Measurements from ENCODE around the gene CACNA2D2.

Gene CACNA2D2

DNA sequence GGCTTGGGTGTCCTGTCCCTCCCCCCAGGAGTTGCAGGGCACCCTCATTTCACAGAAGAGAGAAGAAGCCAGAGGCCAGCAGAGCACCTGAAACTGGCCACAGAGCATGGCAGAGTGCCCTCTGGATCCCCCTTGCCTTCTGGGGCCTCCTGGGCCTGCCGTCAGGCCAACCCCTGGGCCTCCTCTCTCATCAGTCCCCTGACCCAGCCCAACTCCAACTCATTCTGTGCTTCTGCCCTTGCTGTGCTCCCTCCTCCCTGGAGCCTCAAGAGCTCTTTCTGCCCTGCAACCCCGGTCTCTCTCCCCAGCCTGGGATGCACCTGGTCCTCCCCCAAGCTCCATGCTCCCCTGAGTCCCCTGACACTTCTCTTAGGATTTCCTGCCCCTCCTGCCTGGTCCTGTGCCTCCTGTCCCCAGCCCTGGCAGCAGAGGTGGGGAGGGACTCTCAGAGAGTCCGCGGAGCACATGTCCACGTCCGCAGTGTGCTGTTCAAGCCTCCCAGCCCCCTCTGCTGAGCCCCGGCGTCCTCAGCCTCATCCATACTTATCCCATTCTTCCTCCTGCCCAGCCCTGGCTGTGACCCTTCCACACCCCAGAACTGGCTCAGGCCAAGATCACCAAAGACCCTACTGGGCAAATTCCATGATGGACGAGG is 30.5 kb upstream of the CACNA2D2 start:
- H3K36me3 Mint-ChIP-seq = no peaks in the 10 kb centered on the region
- H3K4me1 Mint-ChIP-seq = peaks cover 21% of the 10 kb centered on the region
- no peak for DNase-seq (ENCODE audit: low spot score in 2 of 2)
- no peak overlapping the region for H3K4me3 Mint-ChIP-seq
- ATAC-seq = no peak
- no peak overlapping the region for H3K27ac Mint-ChIP-seq
- no peaks in the 10 kb centered on the region for H3K9me3 Mint-ChIP-seq

DNA sequence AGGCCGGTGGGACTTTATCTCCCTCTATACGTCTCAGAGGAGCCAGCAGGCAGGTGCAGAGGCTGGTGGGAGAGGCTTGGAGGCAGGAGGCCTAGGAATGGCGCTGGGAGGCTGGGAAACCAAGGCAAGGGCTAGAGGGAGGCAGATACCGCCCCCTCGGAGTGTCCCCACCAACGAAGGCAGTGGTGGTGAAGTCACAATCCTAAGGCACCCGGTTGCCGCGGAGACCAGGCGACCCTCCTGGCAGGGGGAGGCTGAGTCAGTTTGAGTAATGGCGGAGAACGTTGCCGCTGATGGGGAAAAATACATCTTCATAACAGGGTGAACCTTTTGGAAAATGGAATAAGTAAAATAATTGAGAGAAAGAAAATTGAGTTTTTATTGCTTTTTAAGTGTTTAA is 29.9 kb upstream of the CACNA2D2 start:
- Mint-ChIP-seq H3K4me1 (peaks cover 21% of the 10 kb centered on the region), H3K36me3 (no peaks in the 10 kb centered on the region), H3K4me3 (no peak overlapping the region), H3K27ac (no peak overlapping the region), H3K9me3 (no peaks in the 10 kb centered on the region)
- no peak for ATAC-seq
- no peak for DNase-seq (ENCODE audit: low spot score in 2 of 2)

DNA sequence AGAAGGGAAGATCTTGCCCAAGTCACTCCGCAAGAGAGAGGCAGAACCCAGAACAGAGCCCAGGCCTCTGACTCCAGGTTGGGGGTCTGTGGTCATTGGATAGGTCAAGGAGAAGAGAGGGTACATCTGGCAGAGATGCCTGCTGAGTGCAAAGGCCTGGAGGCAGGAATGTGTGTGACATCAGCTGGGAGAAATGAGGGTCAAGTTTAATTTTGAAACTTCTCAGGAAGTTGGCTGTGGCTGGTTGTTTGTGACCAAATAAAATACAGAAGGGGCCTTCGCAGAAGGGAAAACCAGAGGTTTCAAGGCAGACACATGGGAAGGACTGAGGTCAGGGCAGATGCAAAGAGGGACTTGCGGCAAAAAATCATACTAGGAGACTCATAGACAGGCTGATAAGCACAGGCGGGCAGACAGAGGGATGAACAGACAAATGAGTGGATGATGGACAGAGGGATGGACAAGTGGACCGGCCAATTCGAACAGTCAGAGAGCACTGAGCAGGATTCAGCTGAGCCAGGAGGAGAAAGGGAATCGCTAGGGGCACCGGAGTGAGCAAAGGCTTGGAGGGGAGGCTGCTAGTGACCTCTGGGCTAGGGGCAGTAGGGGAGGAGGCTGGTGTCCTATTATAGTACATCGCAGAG is 28.8 kb upstream of the CACNA2D2 start:
- H3K27ac Mint-ChIP-seq = peak overlapping the region; percentile 1
- H3K4me1 Mint-ChIP-seq = peaks cover 15% of the 10 kb centered on the region
- no peaks in the 10 kb centered on the region for H3K36me3 Mint-ChIP-seq
- no peaks in the 10 kb centered on the region for H3K9me3 Mint-ChIP-seq
- H3K4me3 Mint-ChIP-seq = no peak overlapping the region
- no peak for DNase-seq (ENCODE audit: low spot score in 2 of 2)
- ATAC-seq = no peak

DNA sequence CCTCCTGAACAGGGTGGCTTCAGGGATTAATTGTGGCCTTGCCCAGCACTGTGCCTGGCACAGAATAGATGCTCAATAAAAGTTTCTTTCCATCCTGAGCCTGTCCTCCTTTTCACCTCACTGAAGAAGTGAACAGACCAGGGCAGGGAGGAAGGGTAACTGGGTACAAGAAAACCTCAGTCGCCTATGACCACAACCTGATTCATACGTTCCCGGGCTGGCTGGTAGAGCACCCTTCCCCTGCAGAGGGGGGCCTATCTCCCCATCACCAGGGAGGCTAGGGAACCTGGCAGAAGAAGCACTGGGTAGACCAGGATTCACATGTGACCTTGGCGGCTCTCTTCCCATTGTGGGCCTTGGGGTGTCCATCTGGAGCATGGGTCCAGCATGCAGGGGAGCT is 27.8 kb upstream of the CACNA2D2 start:
- no peaks in the 10 kb centered on the region for H3K9me3 Mint-ChIP-seq
- H3K4me1 Mint-ChIP-seq = peaks cover 12% of the 10 kb centered on the region
- ATAC-seq (peak; percentile 68), DNase-seq (ENCODE audit: low spot score in 2 of 2) (no peak)
- H3K4me3 Mint-ChIP-seq = no peak overlapping the region
- no peaks in the 10 kb centered on the region for H3K36me3 Mint-ChIP-seq
- no peak overlapping the region for H3K27ac Mint-ChIP-seq

DNA sequence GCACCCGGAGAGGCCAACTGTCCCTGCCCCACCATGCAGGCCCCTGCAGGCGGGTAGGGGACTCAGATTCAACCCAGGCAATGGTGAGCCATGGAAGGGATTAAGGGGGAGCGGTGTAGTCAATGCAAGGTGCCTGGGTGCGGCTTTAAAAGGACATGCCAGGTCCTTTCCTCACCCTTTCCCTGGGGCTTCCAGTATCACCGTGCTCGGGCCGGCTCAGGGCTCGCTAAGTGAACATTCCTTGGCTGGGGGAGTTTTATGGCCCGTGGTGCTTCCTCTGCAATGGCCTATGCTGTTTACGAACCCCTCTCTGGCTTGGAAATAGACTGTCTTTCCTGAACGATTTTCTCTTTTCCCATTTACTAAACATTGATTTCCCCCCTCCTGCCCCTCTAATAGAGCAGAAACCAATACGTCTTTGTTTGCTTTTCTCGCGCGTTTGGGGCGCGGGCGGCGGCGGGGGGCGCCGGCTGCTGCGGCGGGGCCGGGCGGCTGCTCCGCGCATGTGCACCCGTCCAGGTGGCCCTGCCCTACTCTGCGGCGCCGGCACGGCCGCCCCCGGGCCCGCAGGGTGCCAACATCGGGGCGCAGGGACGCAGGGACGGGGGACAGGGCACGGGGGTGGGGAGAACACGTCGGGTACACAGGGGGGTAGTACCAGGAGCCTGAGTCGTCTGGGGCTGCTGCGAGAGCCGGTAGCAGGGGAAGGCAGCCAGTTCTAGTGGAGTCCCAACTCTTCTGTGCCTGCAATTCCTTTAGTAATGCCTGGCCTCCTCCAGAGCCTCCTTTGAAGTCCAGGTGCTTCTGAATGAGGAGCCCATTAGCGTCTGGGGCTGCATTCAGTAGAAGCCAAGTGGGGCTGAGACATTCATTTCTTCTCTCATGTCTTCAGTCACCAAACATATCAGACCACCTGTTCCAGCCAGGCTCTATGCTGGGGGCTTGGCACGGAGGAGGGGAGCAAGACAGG is 26.9 kb upstream of the CACNA2D2 start:
- Mint-ChIP-seq H3K4me3 (no peak overlapping the region), H3K27ac (no peak overlapping the region), H3K36me3 (no peaks in the 10 kb centered on the region), H3K9me3 (no peaks in the 10 kb centered on the region), H3K4me1 (peaks cover 20% of the 10 kb centered on the region)
- DNase-seq (ENCODE audit: low spot score in 2 of 2) (no peak), ATAC-seq (no peak)

DNA sequence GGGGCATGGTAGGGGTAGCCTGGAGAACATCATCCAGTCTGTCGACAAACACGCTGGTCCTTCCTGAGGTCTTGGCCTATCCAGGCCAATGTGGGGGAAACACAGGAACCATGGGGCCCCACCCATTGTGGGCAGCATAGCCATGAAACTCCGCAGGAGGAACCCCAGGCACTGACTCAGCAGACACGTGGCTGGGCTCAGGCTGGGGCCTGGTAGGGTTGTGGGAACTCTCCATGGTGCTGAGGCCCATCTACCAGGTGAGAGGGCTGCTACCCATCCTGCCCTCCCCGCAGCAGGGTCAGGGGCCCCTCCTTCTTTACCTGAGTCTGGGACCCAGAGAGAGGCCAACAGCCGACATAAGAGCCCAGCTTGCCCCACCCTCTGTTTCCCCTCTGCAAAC is 22.6 kb upstream of the CACNA2D2 start:
- ATAC-seq = peak; percentile 90
- peak; percentile 59 to 70 for DNase-seq (ENCODE audit: low spot score in 2 of 2)
- no peaks in the 10 kb centered on the region for H3K36me3 Mint-ChIP-seq

DNA sequence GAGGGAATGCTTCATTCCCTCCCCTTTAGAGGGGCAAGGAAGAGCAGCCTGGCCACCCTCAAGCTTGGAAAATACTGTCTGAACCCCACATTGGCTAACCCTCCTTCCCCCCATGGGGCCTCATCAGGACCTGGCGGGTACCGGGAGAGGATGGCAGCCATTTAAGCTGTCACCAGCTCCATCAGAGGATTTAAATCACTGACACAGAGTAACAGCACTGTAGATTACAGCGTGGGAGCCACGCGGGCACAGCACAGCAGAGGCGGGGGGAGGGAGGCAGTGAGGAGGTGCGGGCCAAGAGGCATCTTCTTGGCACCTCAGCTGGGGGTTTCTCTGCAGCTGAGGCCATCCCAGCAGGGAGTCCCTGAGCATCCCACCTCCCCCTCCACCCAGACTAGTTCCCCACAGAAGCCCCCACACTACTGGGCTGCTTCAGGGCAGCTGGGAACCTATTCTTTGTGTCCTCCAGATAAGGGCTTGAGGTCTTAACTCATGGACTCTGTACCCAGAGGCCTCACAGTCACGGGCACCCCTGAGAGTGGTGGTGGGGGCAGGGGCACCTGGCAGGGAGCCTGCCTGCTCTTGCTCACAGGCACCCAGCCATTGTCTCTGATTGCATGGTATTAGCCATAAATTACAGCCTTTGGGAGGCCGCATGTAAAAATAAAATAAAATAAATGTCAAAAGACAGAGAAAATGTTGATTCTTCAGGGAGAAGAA is 21.9 kb upstream of the CACNA2D2 start:
- ATAC-seq = no peak
- no peaks in the 10 kb centered on the region for H3K9me3 Mint-ChIP-seq
- peaks cover 14% of the 10 kb centered on the region for H3K4me1 Mint-ChIP-seq
- DNase-seq (ENCODE audit: low spot score in 2 of 2) = no peak
- H3K4me3 Mint-ChIP-seq = no peak overlapping the region
- H3K36me3 Mint-ChIP-seq = no peaks in the 10 kb centered on the region
- H3K27ac Mint-ChIP-seq = no peak overlapping the region

More for the DNA sequence above, 22.6 kb upstream of the CACNA2D2 start:
- Mint-ChIP-seq H3K4me1 (peaks cover 14% of the 10 kb centered on the region), H3K9me3 (no peaks in the 10 kb centered on the region), H3K4me3 (no peak overlapping the region), H3K27ac (no peak overlapping the region)

DNA sequence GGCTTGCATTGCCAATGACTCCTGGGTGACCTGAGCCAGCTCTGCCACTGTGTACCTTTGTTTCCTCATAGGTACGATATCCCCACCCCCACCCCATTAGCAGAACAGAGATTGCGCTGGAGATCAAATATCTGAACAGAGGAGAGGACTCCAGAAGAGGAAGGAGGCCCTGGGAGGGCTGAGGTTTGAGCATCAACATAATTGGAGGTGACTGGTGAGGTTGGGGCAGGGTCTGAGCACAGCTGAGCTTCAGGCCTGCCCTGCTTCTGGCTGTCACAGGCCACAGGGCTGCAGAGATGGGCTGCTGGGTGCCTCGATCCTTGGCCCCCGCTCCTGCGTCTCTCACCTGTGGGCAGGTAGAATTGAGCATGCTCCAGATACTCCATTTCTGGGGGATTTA is 21.3 kb upstream of the CACNA2D2 start:
- ATAC-seq (no peak), DNase-seq (ENCODE audit: low spot score in 2 of 2) (no peak)
- no peak overlapping the region for H3K4me3 Mint-ChIP-seq
- H3K27ac Mint-ChIP-seq = no peak overlapping the region
- no peaks in the 10 kb centered on the region for H3K9me3 Mint-ChIP-seq
- peaks cover 15% of the 10 kb centered on the region for H3K4me1 Mint-ChIP-seq
- H3K36me3 Mint-ChIP-seq = no peaks in the 10 kb centered on the region

DNA sequence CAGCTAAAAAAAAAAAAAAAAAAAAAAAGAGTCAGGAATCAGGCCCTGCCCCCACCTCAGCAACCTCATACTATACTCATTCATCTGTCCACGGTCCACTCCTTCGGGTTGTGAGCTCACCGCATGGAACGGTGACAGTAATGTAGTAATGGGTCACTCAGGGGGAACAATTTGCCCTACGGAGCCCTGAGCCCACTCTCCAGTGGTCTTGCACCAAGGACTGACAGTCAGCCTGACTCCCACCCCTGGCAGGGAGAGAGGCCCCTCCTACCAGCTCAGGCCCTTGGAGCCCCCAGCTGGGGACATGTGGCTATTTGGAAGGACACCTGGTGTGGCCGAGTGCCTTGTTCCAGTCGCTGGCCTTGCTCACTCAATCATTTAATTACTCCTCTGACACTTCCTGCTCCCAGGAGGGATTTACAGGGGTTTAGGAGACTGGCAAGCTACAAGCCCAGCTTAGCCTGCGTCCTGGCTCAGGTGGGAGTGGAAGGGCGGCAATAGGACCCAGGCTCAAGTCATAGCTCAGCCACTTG is 19.9 kb upstream of the CACNA2D2 start:
- no peak for ATAC-seq

DNA sequence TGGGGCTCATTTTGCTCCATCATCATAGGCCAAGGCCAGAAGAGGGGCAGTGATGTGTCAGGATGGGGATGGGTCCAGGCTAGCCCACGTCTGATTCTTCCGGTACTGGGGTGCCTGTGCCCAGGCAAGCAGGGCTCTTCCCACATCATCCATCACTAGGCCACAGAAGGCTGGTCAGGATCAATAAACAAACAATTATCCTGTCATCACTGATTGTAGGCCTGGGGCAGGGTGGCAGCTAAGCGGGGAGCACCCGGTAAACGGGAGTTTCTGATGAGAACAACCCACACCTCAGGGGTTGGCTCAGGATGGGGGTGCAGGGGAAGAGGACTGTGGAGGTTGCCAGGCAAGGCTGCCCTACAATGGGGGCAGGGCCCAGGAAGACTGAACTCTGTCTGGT is 18.1 kb upstream of the CACNA2D2 start:
- H3K4me1 Mint-ChIP-seq = peaks cover 25% of the 10 kb centered on the region
- ATAC-seq = no peak
- H3K27ac Mint-ChIP-seq = peak overlapping the region; percentile 11
- H3K9me3 Mint-ChIP-seq = no peaks in the 10 kb centered on the region
- H3K4me3 Mint-ChIP-seq = no peak overlapping the region
- H3K36me3 Mint-ChIP-seq = no peaks in the 10 kb centered on the region
- DNase-seq (ENCODE audit: low spot score in 2 of 2) = no peak

More for the DNA sequence above, 19.9 kb upstream of the CACNA2D2 start:
- Mint-ChIP-seq H3K36me3 (no peaks in the 10 kb centered on the region), H3K4me1 (peaks cover 25% of the 10 kb centered on the region), H3K27ac (no peak overlapping the region), H3K9me3 (no peaks in the 10 kb centered on the region), H3K4me3 (no peak overlapping the region)
- DNase-seq (ENCODE audit: low spot score in 2 of 2) = no peak

DNA sequence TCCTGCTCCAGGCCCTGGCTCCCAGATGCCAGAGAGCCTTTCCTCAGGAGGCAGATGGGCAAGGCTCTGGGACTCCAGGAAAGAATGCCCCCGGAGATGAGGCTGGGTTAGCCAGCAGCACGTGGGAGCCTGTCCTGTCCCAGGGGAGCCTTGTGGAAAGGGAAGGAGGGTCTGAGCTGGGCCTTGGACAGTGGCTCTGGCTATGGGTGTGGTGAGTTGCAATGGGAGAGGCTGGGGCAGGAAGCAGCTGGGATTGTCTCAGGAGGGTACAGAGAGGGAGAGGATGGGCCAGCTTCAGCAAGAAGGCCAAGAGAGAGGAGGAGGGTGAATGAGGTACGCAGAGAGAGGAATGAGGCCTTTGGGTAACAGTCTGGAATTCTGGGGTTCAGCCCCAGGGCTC is 17.4 kb upstream of the CACNA2D2 start:
- DNase-seq (ENCODE audit: low spot score in 2 of 2) (no peak), ATAC-seq (no peak)
- H3K36me3 Mint-ChIP-seq = no peaks in the 10 kb centered on the region
- no peak overlapping the region for H3K4me3 Mint-ChIP-seq
- H3K4me1 Mint-ChIP-seq = peaks cover 21% of the 10 kb centered on the region
- H3K27ac Mint-ChIP-seq = peak overlapping the region; percentile 11
- H3K9me3 Mint-ChIP-seq = no peaks in the 10 kb centered on the region

DNA sequence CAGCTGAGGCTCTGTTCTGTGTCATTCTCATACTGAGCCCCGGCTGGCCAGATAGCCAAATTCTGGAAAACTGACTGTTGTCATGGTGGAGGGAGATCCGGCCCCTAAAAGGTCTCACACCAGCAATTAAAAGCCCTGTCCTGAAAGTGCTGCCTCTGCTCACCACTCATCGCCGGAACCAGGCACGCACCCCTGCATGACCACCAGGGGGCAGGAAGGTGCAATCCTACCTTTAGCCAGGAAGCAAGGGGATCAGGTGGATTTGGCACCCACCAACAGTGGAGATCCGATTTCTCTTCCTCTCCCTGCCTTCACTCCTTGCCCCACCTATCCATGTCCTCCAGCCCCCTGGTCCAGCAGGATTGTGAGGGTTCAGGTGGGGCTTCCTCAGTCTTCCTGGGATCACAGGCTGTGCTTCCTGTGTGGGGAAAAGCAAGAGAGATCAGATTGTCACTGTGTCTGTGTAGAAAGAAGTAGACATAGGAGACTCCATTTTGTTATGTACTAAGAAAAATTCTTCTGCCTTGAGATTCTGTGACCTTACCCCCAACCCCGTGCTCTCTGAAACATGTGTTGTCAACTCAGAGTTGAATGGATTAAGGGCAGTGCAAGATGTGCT is 16.1 kb upstream of the CACNA2D2 start:
- ATAC-seq (peak; percentile 81), DNase-seq (ENCODE audit: low spot score in 2 of 2) (peak; percentile 66 to 87)
- no peaks in the 10 kb centered on the region for H3K9me3 Mint-ChIP-seq
- peaks cover 17% of the 10 kb centered on the region for H3K4me1 Mint-ChIP-seq
- H3K4me3 Mint-ChIP-seq = no peak overlapping the region
- no peaks in the 10 kb centered on the region for H3K36me3 Mint-ChIP-seq
- peak overlapping the region; percentile 72 for H3K27ac Mint-ChIP-seq

DNA sequence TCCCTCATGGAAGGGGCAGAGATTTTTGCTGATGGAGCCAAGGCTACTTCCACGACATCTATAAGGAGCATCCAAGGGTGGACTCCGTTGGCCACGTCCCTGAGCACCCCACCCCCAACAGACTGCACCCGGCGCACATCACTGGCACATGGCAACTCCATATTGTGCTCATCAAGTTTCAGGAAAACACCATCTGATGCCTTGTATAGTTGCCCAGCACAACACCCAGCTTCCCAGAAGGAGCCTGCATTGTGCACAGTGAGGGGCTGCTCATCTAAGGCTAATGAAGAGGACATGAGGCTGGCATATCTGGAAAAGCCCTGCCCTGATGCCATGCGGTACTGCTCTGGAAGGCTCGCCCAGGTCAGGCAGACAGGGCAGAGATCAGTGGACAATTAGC is 15.0 kb upstream of the CACNA2D2 start:
- Mint-ChIP-seq H3K36me3 (no peaks in the 10 kb centered on the region), H3K4me3 (no peak overlapping the region)
- no peak for ATAC-seq

DNA sequence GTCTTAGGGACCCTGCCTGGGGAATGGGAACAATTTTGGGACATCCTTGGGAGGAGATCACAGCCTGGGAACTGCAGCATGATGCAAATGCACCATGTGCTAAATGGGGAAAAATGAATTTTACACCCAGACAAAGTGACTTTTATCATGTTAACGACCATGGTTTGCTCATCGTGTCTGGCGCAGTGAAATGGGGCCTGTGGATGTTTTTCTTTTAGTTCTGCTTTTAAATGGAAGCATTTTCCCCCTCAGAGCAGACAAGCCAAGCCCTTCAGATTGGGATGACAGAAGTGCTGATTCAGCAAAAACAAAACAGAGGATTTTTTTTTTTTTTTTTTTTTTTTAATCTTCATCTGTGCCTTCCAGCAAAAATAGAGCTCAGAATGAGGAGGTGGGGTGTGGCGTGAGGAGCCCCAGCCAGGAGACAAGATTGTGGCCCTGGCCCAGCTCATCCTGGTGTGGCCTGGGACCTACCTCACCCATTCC is 14.3 kb upstream of the CACNA2D2 start:
- H3K4me3 Mint-ChIP-seq = no peak overlapping the region
- H3K4me1 Mint-ChIP-seq = peaks cover 17% of the 10 kb centered on the region
- no peaks in the 10 kb centered on the region for H3K9me3 Mint-ChIP-seq
- no peaks in the 10 kb centered on the region for H3K36me3 Mint-ChIP-seq
- DNase-seq (ENCODE audit: low spot score in 2 of 2) (no peak), ATAC-seq (no peak)
- H3K27ac Mint-ChIP-seq = no peak overlapping the region

More for the DNA sequence above, 15.0 kb upstream of the CACNA2D2 start:
- Mint-ChIP-seq H3K27ac (no peak overlapping the region), H3K4me1 (peaks cover 17% of the 10 kb centered on the region), H3K9me3 (no peaks in the 10 kb centered on the region)
- DNase-seq (ENCODE audit: low spot score in 2 of 2) = no peak

Data from stimulated activated effector memory CD8-positive, alpha-beta T cell treated with anti-CD3 and anti-CD28 coated beads, Interleukin-12 subunit alpha, Interleukin-12 subunit beta, amount 100 ng/mL, for 72 hours (primary cell).